Measurements from ENCODE around the gene PPP2R2B. TPM values are rescaled to one million over a fixed set of nuclear protein-coding genes. Genes with fewer than 3 reads are reported as not detected.

The PPP2R2B gene
- total and polyA plus RNA-seq, 2 donors (not counting 1 experiment from before 2014, with no cell fraction given) = 0.67 to 1.5 TPM

DNA sequence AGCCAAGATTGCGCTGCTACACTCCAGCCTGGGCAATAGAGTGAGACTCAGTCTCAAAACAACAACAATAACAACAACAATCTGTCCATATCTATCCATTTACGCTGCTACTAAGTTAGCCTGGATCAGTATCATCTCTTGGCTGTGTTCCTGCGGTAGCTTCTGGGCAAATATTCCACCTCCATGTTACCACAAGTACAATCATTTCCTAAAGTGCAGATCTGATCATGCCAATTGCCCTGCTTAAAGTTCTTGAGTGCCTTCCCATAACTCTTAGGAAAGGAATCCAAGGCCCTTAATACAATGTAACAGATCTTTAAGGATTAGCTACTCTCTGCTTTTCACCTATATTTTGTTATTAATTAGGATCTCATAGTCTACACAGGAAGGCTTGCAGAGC is 15.4 kb upstream of the PPP2R2B start:
- Histone ChIP-seq H3K36me3 (ENCODE audit: control insufficient read depth, insufficient read depth, low read length) (no peaks in the 10 kb centered on the region), H4K20me1 (ENCODE audit: control insufficient read depth, extremely low read depth, insufficient read depth, low read length) (no peaks in the 10 kb centered on the region), H3K9ac (ENCODE audit: insufficient read depth, low read length) (no peak overlapping the region), H3K4me2 (ENCODE audit: extremely low read depth, insufficient read depth, low read length) (no peak overlapping the region), H3K4me1 (ENCODE audit: control insufficient read depth, extremely low read depth, insufficient read depth, low read length) (no peaks in the 10 kb centered on the region), H3K9me3 (ENCODE audit: control insufficient read depth, insufficient read depth, low read depth, low read length) (no peaks in the 10 kb centered on the region), H3K27me3 (ENCODE audit: control insufficient read depth, insufficient read depth, low read length) (no peaks in the 10 kb centered on the region), H3K79me2 (ENCODE audit: control insufficient read depth, insufficient read depth, low read length) (no peaks in the 10 kb centered on the region), H2AFZ (ENCODE audit: low read length) (no peak overlapping the region), H3K4me3 (replicated peaks in 1 of 4; ENCODE audit: control extremely low read depth in 1 of 4, insufficient read depth in 1 of 4, low read depth in 3 of 4, low read length in 4 of 4) (no peak overlapping the region), H3K27ac (ENCODE audit: insufficient read depth, low read length) (no peak overlapping the region)
- DNase-seq (ENCODE audit: low read depth in 2 of 2) = no peak
- no peak for TF ChIP-seq EZH2 (IDR thresholded peaks at IDR 0.05; ENCODE audit: low read length, missing control alignments)
- TF ChIP-seq, protein P1, sequence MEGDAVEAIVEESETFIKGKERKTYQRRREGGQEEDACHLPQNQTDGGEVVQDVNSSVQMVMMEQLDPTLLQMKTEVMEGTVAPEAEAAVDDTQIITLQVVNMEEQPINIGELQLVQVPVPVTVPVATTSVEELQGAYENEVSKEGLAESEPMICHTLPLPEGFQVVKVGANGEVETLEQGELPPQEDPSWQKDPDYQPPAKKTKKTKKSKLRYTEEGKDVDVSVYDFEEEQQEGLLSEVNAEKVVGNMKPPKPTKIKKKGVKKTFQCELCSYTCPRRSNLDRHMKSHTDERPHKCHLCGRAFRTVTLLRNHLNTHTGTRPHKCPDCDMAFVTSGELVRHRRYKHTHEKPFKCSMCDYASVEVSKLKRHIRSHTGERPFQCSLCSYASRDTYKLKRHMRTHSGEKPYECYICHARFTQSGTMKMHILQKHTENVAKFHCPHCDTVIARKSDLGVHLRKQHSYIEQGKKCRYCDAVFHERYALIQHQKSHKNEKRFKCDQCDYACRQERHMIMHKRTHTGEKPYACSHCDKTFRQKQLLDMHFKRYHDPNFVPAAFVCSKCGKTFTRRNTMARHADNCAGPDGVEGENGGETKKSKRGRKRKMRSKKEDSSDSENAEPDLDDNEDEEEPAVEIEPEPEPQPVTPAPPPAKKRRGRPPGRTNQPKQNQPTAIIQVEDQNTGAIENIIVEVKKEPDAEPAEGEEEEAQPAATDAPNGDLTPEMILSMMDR (conservative IDR thresholded peaks at IDR 0.05 in 1 of 2, IDR thresholded peaks at IDR 0.05 in 1 of 2; ENCODE audit: low read depth in 1 of 2, low read length in 2 of 2) = no peak

DNA sequence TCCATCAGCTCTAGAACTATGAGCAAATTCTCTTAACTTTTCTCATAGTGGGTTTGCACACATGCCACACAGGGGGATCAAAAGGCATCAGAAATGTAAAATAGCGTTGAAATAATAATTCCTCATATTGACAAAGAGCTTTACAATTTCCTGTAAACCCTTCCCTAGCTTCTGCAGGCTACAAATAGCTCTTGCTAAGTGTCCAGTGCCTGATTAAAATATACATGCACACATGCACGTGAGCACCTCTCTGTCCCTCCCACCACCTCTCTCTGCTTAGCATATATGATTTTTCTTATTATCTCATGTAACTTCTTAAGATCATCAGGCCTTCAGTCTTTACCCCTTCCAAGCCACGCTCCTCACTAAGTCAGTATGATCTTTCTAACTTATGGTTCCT is 13.7 kb upstream of the PPP2R2B start:
- Histone ChIP-seq H3K79me2 (ENCODE audit: control insufficient read depth, insufficient read depth, low read length) (no peaks in the 10 kb centered on the region), H2AFZ (ENCODE audit: low read length) (no peak overlapping the region), H3K27me3 (ENCODE audit: control insufficient read depth, insufficient read depth, low read length) (no peaks in the 10 kb centered on the region), H3K27ac (ENCODE audit: insufficient read depth, low read length) (no peak overlapping the region), H3K4me2 (ENCODE audit: extremely low read depth, insufficient read depth, low read length) (no peak overlapping the region), H3K9me3 (ENCODE audit: control insufficient read depth, insufficient read depth, low read depth, low read length) (no peaks in the 10 kb centered on the region), H3K4me3 (replicated peaks in 1 of 4; ENCODE audit: control extremely low read depth in 1 of 4, insufficient read depth in 1 of 4, low read depth in 3 of 4, low read length in 4 of 4) (no peak overlapping the region), H3K36me3 (ENCODE audit: control insufficient read depth, insufficient read depth, low read length) (no peaks in the 10 kb centered on the region), H3K4me1 (ENCODE audit: control insufficient read depth, extremely low read depth, insufficient read depth, low read length) (no peaks in the 10 kb centered on the region), H3K9ac (ENCODE audit: insufficient read depth, low read length) (no peak overlapping the region), H4K20me1 (ENCODE audit: control insufficient read depth, extremely low read depth, insufficient read depth, low read length) (no peaks in the 10 kb centered on the region)
- DNase-seq (ENCODE audit: low read depth in 2 of 2) = no peak
- TF ChIP-seq, protein P1 (conservative IDR thresholded peaks at IDR 0.05 in 1 of 2, IDR thresholded peaks at IDR 0.05 in 1 of 2; ENCODE audit: low read depth in 1 of 2, low read length in 2 of 2) = no peak
- TF ChIP-seq EZH2 (IDR thresholded peaks at IDR 0.05; ENCODE audit: low read length, missing control alignments) = no peak

DNA sequence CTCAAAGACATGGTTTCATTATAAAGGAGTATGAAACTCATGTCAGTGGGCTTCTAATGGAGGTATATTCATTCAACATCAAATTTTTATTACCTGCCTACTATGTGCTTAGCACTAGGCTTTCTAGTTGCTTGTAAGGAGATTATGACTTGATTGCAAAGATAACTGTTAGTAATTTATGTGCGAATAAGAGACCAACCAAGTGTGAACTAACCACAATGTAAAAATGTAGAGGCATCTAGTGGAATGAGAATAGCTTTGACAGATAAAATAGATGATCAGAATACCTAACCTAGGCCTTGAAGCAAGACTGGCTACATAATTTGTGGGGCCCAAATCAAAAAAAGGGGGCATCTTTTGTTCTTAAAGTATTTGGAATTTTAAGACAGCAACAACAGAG is 13.0 kb upstream of the PPP2R2B start:
- no peaks in the 10 kb centered on the region for H3K9me3 ChIP-seq (ENCODE audit: control insufficient read depth, insufficient read depth, low read depth, low read length)
- H3K79me2 ChIP-seq (ENCODE audit: control insufficient read depth, insufficient read depth, low read length) = no peaks in the 10 kb centered on the region
- H3K36me3 ChIP-seq (ENCODE audit: control insufficient read depth, insufficient read depth, low read length) = no peaks in the 10 kb centered on the region
- no peaks in the 10 kb centered on the region for H4K20me1 ChIP-seq (ENCODE audit: control insufficient read depth, extremely low read depth, insufficient read depth, low read length)
- no peak overlapping the region for H3K4me3 ChIP-seq (replicated peaks in 1 of 4; ENCODE audit: control extremely low read depth in 1 of 4, insufficient read depth in 1 of 4, low read depth in 3 of 4, low read length in 4 of 4)
- no peak for DNase-seq (ENCODE audit: low read depth in 2 of 2)
- no peak overlapping the region for H3K9ac ChIP-seq (ENCODE audit: insufficient read depth, low read length)
- H3K27ac ChIP-seq (ENCODE audit: insufficient read depth, low read length) = no peak overlapping the region
- H2AFZ ChIP-seq (ENCODE audit: low read length) = no peak overlapping the region
- H3K4me1 ChIP-seq (ENCODE audit: control insufficient read depth, extremely low read depth, insufficient read depth, low read length) = no peaks in the 10 kb centered on the region
- H3K27me3 ChIP-seq (ENCODE audit: control insufficient read depth, insufficient read depth, low read length) = no peaks in the 10 kb centered on the region
- TF ChIP-seq, protein P1 (conservative IDR thresholded peaks at IDR 0.05 in 1 of 2, IDR thresholded peaks at IDR 0.05 in 1 of 2; ENCODE audit: low read depth in 1 of 2, low read length in 2 of 2) = no peak
- no peak for TF ChIP-seq EZH2 (IDR thresholded peaks at IDR 0.05; ENCODE audit: low read length, missing control alignments)
- no peak overlapping the region for H3K4me2 ChIP-seq (ENCODE audit: extremely low read depth, insufficient read depth, low read length)

Measured in fibroblast of lung (primary cell).